ENCODE measurements around the gene SRRM3.

DNA sequence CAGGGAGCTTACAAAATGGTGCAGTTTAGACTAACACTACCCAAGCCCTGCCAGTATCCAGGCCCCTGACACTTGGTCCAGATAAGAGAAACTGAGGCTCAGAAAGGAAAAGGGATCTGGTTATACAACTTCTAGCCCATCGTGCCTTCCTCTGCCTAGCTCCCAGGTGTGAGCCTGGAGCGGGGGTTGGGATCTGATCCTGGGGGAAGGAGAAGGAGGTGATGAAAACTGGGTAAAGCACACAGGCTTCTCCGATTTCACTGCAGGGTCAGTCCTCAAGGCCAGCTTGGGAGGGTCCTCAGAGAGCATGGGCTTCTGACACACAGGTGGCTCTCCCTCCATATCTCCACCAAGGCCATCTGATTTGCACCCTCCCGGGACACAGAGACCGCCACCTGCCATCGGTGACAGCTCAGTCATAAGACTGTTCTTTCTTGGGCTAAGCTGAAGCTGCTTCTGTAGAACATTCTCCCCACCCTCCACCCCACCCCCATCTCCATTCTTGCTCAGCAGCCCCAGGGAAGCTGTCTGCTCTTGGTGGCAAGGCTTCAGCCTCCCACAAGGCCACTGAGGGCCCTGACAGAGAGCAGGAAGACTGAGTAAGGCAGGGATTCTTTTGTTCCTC, 16.4 kb downstream of the SRRM3 start:
- no peak for TF ChIP-seq SUZ12 (IDR thresholded peaks at IDR 0.05; ENCODE audit: extremely low read depth, insufficient read depth, insufficient read length)
- no peak for TF ChIP-seq YY1 (IDR thresholded peaks at IDR 0.05; ENCODE audit: insufficient read depth, insufficient read length)
